Epithelial cell of esophagus (primary cell): Measurements from ENCODE around the gene CYP27A1.

Source experiments
- DNase-seq: peaks from one replicate; pipeline ENCODE4 v3.0.0; 2010; ENCODE audit warnings: low read depth
- H3K4me3 ChIP-seq: 2 replicates; pipeline ENCODE4 v1.5.1; 2011; ENCODE audit warnings: mild to moderate bottlenecking, low read length, control low read depth
- CTCF ChIP-seq: IDR thresholded peaks from 2 replicates; pipeline ENCODE4 v1.5.1; 2011; ENCODE audit warnings: low read depth, mild to moderate bottlenecking, low read length, control low read depth, inconsistent platforms; ENCODE audit not compliant: insufficient read depth; ENCODE audit errors: missing control alignments

The CYP27A1 gene

DNA sequence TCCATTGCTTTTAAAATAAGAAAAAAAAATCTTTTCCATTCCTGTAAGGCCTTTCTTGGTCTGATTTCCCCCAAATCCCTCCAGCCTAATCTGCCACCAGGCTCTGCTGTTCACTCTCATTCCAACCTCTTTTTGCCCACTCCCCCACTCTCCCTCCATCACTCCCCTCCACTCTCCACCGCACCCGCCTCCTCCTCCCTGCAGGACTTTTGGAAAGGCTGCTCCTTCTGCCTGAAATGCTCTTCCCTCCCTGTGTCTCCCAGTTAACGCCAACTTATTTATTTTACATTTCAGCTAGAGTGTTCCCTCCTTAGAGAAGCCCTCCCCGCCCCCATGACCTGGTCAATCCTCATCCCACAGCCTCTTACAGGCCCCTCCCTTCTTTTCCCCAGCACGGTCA, 72.9 kb downstream of the CYP27A1 start:
- no peak overlapping the region for H3K4me3 ChIP-seq
- TF ChIP-seq CTCF, result no peak
- no peak for DNase-seq

- no peak for TF ChIP-seq CTCF
- no peak overlapping the region for H3K4me3 ChIP-seq
- DNase-seq, result no peak
Measured at GRCh38 chr2:218855305-218856166, 73.6 kb downstream of the CYP27A1 start.

GRCh38 chr2:218856167-218856895, 74.4 kb downstream of the CYP27A1 start:
- no peak for DNase-seq
- TF ChIP-seq CTCF, result no peak
- no peak overlapping the region for H3K4me3 ChIP-seq

GRCh38 chr2:218856896-218857243, 74.9 kb downstream of the CYP27A1 start:
- no peak for TF ChIP-seq CTCF
- DNase-seq, result no peak
- H3K4me3 ChIP-seq, result no peak overlapping the region

DNA sequence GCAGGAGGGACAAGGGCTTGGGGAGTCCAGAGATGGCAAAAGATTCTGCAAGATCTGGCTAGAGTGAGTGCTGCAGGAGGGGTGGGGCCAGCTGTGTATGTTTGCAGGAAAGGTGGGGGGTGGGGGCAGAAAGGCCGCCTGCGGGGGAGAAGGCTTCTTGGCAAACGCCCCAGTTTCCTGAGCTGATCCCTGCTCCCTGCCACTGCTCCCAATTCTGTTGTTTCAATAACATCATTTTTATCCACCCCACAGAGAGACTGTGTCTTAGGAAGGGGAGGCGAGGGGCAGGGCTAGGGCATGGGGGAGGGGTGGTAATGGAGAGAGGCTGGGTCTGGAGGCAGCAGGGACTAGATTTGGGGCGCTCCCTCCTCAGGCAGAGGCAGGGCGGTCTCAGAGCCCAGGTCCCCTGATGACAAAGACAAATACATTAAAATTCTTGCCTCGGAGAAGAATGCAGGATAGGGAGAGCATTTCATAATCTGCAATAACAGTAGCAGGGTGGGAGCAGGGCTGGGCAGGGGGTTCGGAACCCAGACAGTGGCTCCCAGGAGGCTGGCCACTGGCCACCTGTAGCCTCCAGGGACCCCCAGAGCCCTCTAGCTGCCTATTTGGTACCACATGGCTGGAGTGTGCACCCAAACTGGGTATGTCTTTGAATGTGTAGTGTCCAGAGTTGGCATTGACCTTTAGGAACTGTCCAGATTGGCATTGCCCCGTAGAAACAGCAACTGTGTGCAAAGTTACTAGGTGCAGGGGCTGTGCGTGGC, 75.6 kb downstream of the CYP27A1 start:
- no peak for TF ChIP-seq CTCF
- DNase-seq, result no peak
- no peak overlapping the region for H3K4me3 ChIP-seq

DNA sequence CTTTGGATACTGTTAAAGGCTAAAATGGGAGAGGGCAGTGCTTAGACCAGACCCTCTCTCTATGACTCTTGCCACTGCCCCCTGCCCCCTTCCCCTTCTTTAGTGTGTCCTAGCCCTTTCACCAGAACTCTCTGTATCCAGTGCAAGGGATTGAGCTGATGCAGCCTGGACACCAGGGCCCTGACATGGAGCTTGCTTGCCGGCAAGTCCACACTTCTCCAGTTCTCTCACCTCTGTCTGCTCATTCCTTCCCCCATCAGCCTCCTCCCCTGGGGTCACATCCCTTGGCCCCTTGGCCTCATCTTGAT, 76.1 kb downstream of the CYP27A1 start:
- no peak for TF ChIP-seq CTCF
- no peak overlapping the region for H3K4me3 ChIP-seq
- DNase-seq, result no peak
